IMR-90 (cell line): ENCODE measurements around the gene DOCK2.

Experiments used
- CEBPB ChIP-seq: IDR thresholded peaks from 2 replicates; pipeline ENCODE4 v1.6.1; 2012; ENCODE audit warnings: low read depth, low read length, improper control_type of control experiment
- MXI1 ChIP-seq: IDR thresholded peaks from 2 replicates; pipeline ENCODE4 v1.6.1; 2012; ENCODE audit warnings: low read depth, mild to moderate bottlenecking, low read length, moderate library complexity, borderline replicate concordance
- POLR2A ChIP-seq: IDR thresholded peaks from 2 replicates; pipeline ENCODE4 v1.6.1; 2012; ENCODE audit warnings: mild to moderate bottlenecking, low read depth, low read length
- RAD21 ChIP-seq: IDR thresholded peaks from 2 replicates; pipeline ENCODE4 v1.6.1; 2012; ENCODE audit warnings: low read length, improper control_type of control experiment
- SMC3 ChIP-seq: fragments of 150-350 bp; IDR thresholded peaks from 2 replicates; pipeline ENCODE4 v1.6.1; 2016; ENCODE audit warnings: low read depth, mild to moderate bottlenecking, antibody characterized with exemption, low read length, moderate library complexity
- TF ChIP-seq, protein P1 (sequence below): fragments of 150-350 bp; IDR thresholded peaks from 2 replicates; pipeline ENCODE4 v1.6.1; 2017; ENCODE audit warnings: mild to moderate bottlenecking, antibody characterized with exemption, low read length, low read depth
- TF ChIP-seq, protein P2 (sequence below): conservative IDR thresholded peaks from 2 replicates; pipeline ENCODE4 v1.5.1; 2012; ENCODE audit warnings: mild to moderate bottlenecking, low read depth, low read length, improper control_type of control experiment
- TF ChIP-seq, protein P3 (sequence below): fragments of 150-350 bp; IDR thresholded peaks from 2 replicates; pipeline ENCODE4 v1.6.1; 2016; ENCODE audit warnings: low read depth, mild to moderate bottlenecking, low read length, moderate library complexity, borderline replicate concordance

DNA sequence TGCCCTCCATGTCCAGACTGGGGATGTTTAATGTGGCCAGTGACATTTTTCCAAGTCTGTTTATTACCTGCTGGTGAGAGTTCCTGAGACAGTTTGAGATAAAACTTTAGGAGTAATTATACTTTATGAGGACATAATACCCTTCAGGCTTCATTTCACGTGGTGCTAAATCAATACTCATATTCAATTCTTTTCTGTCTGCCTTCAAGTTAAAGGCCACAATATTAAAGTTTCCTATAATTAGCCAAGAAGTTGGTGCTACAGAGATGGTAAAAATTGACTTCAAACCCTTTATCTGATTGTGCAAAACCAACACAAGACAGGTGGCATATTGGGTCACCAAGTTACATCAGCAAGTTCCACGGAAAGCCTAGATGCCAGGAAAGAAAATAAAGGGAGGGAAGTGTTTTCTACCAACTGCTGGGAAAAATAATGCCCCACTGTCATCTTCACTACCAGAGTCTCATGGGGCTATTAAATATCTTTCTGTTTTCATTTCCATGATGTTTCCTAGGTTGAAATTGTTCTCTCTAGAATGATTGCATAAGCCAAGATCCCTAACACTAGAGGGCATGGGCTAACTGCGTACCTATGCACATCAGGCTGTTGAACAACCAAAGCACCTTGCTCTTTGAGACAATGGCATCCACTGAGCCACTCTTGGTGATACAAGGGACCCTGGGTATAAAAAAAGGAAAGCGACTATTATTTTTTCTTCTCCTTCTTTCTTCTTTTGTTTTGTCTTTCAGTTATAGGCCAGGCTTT, 274.6 kb downstream of the DOCK2 start:
- TF ChIP-seq, protein P1, sequence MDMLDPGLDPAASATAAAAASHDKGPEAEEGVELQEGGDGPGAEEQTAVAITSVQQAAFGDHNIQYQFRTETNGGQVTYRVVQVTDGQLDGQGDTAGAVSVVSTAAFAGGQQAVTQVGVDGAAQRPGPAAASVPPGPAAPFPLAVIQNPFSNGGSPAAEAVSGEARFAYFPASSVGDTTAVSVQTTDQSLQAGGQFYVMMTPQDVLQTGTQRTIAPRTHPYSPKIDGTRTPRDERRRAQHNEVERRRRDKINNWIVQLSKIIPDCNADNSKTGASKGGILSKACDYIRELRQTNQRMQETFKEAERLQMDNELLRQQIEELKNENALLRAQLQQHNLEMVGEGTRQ: no peak
- TF ChIP-seq, protein P2, sequence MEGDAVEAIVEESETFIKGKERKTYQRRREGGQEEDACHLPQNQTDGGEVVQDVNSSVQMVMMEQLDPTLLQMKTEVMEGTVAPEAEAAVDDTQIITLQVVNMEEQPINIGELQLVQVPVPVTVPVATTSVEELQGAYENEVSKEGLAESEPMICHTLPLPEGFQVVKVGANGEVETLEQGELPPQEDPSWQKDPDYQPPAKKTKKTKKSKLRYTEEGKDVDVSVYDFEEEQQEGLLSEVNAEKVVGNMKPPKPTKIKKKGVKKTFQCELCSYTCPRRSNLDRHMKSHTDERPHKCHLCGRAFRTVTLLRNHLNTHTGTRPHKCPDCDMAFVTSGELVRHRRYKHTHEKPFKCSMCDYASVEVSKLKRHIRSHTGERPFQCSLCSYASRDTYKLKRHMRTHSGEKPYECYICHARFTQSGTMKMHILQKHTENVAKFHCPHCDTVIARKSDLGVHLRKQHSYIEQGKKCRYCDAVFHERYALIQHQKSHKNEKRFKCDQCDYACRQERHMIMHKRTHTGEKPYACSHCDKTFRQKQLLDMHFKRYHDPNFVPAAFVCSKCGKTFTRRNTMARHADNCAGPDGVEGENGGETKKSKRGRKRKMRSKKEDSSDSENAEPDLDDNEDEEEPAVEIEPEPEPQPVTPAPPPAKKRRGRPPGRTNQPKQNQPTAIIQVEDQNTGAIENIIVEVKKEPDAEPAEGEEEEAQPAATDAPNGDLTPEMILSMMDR: no peak
- TF ChIP-seq POLR2A (no peak), CEBPB (no peak), SMC3 (no peak), MXI1 (no peak), RAD21 (no peak)
- TF ChIP-seq, protein P3, sequence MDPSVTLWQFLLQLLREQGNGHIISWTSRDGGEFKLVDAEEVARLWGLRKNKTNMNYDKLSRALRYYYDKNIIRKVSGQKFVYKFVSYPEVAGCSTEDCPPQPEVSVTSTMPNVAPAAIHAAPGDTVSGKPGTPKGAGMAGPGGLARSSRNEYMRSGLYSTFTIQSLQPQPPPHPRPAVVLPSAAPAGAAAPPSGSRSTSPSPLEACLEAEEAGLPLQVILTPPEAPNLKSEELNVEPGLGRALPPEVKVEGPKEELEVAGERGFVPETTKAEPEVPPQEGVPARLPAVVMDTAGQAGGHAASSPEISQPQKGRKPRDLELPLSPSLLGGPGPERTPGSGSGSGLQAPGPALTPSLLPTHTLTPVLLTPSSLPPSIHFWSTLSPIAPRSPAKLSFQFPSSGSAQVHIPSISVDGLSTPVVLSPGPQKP: no peak
